Pancreas (tissue), 10 donors: ENCODE measurements around the gene ZNF263. TPM values are rescaled to one million over a fixed set of nuclear protein-coding genes. Genes with fewer than 3 reads are reported as not detected.

Experiments
- ATAC-seq, 4 donors: fragments of 200-7000 bp; cut with Tn5 transposase; one replicate each; pipeline versions ENCODE4 v1.8.0 to v1.9.1; 2020; ENCODE audit warnings: mild to moderate bottlenecking in 4 of 4, moderate library complexity in 4 of 4
- DNase-seq, 6 donors: peaks; one replicate each; pipeline ENCODE4 v3.0.0-alpha.2; 2020
- FAIRE-seq: peaks from 2 replicates; lab custom pipeline; 2012; peaks lifted over from hg19 to GRCh38; lab: Jason Lieb, UNC
- H3K27ac ChIP-seq, 4 donors: fragments of 200-600 bp; sonication (generic); 1 replicate in 3 of 4; 2 replicates in 1 of 4; pipeline versions ENCODE4 v1.5.0 to v1.8.0; 2020
- H3K27me3 ChIP-seq, 4 donors: fragments of 200-600 bp; one replicate each; pipeline ENCODE4 v1.8.0; 2021
- H3K36me3 ChIP-seq, 3 donors: fragments of 200-600 bp; sonication (generic) in 1 of 3; one replicate each; pipeline versions ENCODE4 v1.5.0 to v1.8.0; 2020 to 2021
- H3K4me1 ChIP-seq, 3 donors: fragments of 200-600 bp; one replicate each; pipeline ENCODE4 v1.8.0; 2021
- H3K4me3 ChIP-seq, 4 donors: fragments of 200-600 bp; sonication (generic) in 2 of 4; one replicate each; pipeline versions ENCODE4 v1.5.0 to v1.8.0; 2020 to 2021
- H3K9me3 ChIP-seq, 4 donors: fragments of 200-600 bp; one replicate each; pipeline ENCODE4 v1.8.0; 2021
- CTCF ChIP-seq, 4 donors: fragments of 200-600 bp; sonication (generic) in 3 of 4; IDR thresholded peaks; one replicate each; pipeline versions ENCODE4 v1.5.0 to v1.8.0; 2021; ENCODE audit warnings: antibody characterized with exemption in 4 of 4
- WGBS, 2 donors: extraction: QIAGEN DNeasy Blood & Tissue Kit; methylation state at CpG; one replicate each; pipeline ENCODE4 v1.1.7; 2013; 5-methylcytosine and 5-hydroxymethylcytosine counted together
- intact Hi-C, 3 donors: fragments of 100-400 bp; cut with DNase I; formaldehyde crosslinking; loops; one replicate each; pipeline versions ENCODE4 v1.11.1 to v1.14.2; 2022
- polyA plus RNA-seq, 2 donors: library from polyadenylated mRNA; stranded (reverse); fragments of 200-250 nt; gene quantifications; one replicate each; pipeline ENCODE4 v1.2.3, GENCODE V29; 2013
- total RNA-seq, 6 donors: library from RNA; stranded (reverse); fragmentation: NEBNext Ultra II Directional in 4 of 6; extraction: Animal tissue kit (Norgen Biotek cat#: 25700) in 4 of 6; gene quantifications; one replicate each; pipeline versions ENCODE4 v1.2.1 to v1.2.4, GENCODE V29; 2021 to 2023
- donor health status: healthy with polysubstance abuse.
- donor health status: DM: no; HTN: no; CAD: no; lungs with moderate emphysema.
- donor health status: DM: no; HTN: no; CAD: no.
- donor health status: control.
- donor health status: control.
- donor health status: Bipolar disorder and iron deficiency.
- donor health status: DM: yes; HTN: yes; CAD: no.
- donor health status: DM: no; HTN: no; CAD: no.
- donor health status: DM: no; HTN: no; CAD: no.
- donor health status: DM: yes; HTN: yes; CAD: no.

Gene ZNF263
- total and polyA plus RNA-seq, 8 donors = 9.2 to 20.8 (median 11.0) TPM

- Histone ChIP-seq H3K9me3 (no peaks in the 10 kb centered on the region), H3K4me3 (no peak overlapping the region), H3K27ac (no peak overlapping the region), H3K27me3 (no peaks in the 10 kb centered on the region), H3K4me1 (no peaks in the 10 kb centered on the region), H3K36me3 (no peaks in the 10 kb centered on the region)
- TF ChIP-seq CTCF (IDR thresholded peaks at IDR 0.05) = no peak
- FAIRE-seq = no peak
- no peak for DNase-seq
- ATAC-seq = no peak
- WGBS, 2 donors = 61 to 77% methylated on average over 5 of the region's 5 CpGs
- intact Hi-C loops = no loop called here
Observed at GRCh38 chr16:3248596-3248995, 34.7 kb upstream of the ZNF263 start.

GRCh38 chr16:3249020-3249419 is 34.3 kb upstream of the ZNF263 start:
- no peak overlapping the region for H3K4me3 ChIP-seq
- WGBS, 2 donors = 47 to 63% methylated on average over 1 of the region's 1 CpG

GRCh38 chr16:3249451-3249850 is 33.8 kb upstream of the ZNF263 start:
- ATAC-seq = no peak
- no peak for FAIRE-seq
- WGBS, 2 donors = 75 to 80% methylated on average over 14 of the region's 14 CpGs
- TF ChIP-seq CTCF (IDR thresholded peaks at IDR 0.05) = no peak
- H3K36me3 ChIP-seq = no peaks in the 10 kb centered on the region
- no peaks in the 10 kb centered on the region for H3K27me3 ChIP-seq
- H3K4me1 ChIP-seq = no peaks in the 10 kb centered on the region
- H3K9me3 ChIP-seq = no peaks in the 10 kb centered on the region
- no peak for DNase-seq
- no peak overlapping the region for H3K4me3 ChIP-seq
- intact Hi-C loops = no loop called here
- H3K27ac ChIP-seq = no peak overlapping the region

More at GRCh38 chr16:3249020-3249419, 34.3 kb upstream of the ZNF263 start:
- Histone ChIP-seq H3K9me3 (no peaks in the 10 kb centered on the region), H3K36me3 (no peaks in the 10 kb centered on the region), H3K27ac (no peak overlapping the region), H3K27me3 (no peaks in the 10 kb centered on the region), H3K4me1 (no peaks in the 10 kb centered on the region)
- TF ChIP-seq CTCF (IDR thresholded peaks at IDR 0.05) = no peak
- DNase-seq (no peak), FAIRE-seq (no peak), ATAC-seq (no peak)
- intact Hi-C loops = no loop called here

- 64 to 69% methylated on average over 4 of the region's 4 CpGs for WGBS, 2 donors
Observed at GRCh38 chr16:3252967-3253366, 30.3 kb upstream of the ZNF263 start.

More at GRCh38 chr16:3252967-3253366, 30.3 kb upstream of the ZNF263 start:
- Histone ChIP-seq H3K36me3 (no peaks in the 10 kb centered on the region), H3K9me3 (no peaks in the 10 kb centered on the region), H3K27me3 (no peaks in the 10 kb centered on the region), H3K4me1 (no peaks in the 10 kb centered on the region), H3K4me3 (no peak overlapping the region), H3K27ac (no peak overlapping the region)
- TF ChIP-seq CTCF (IDR thresholded peaks at IDR 0.05) = no peak
- FAIRE-seq (no peak), ATAC-seq (no peak), DNase-seq (no peak)
- intact Hi-C loops = no loop called here
